GM21381 (cell line): Measurements from ENCODE around the gene RAPGEF3.

Source experiments
- ATAC-seq: cut with Tn5 transposase; IDR thresholded peaks from one replicate; pipeline ENCODE4 v1.9.1; 2021; ENCODE audit warnings: mild to moderate bottlenecking, moderate library complexity; ENCODE audit not compliant: unreplicated experiment

The RAPGEF3 gene

DNA sequence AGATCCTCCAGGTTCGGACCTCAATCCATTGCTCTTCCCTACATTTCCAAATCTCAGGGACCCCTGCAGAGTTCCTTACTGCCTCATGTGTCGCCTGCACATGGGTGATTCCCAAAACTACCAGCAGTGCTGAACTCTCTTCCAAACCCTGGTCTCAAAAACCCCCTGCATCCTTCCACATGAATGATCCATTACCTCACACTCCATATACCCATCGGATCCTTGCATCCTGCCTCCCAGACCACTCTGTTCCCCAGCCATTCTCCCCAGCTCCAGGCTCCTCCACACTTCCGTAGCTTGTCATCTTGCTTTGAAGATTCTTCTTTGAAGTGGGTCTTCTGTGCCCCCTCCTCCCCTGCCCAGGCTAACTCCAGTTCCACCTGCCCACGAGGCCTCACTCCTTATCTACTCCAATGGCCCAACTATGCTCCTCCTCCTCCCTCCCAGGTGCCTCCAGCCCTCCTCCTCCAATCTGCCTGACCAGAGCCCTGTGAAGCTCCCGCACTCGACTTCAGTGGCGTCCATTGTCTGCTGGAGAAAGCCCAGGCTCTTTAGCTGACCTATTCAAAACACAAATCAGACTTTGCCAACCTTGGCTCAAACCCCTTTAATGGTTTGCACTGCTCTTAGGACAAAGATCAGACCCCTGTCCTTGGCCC is 13.8 kb downstream of the RAPGEF3 start:
- no peak for ATAC-seq

DNA sequence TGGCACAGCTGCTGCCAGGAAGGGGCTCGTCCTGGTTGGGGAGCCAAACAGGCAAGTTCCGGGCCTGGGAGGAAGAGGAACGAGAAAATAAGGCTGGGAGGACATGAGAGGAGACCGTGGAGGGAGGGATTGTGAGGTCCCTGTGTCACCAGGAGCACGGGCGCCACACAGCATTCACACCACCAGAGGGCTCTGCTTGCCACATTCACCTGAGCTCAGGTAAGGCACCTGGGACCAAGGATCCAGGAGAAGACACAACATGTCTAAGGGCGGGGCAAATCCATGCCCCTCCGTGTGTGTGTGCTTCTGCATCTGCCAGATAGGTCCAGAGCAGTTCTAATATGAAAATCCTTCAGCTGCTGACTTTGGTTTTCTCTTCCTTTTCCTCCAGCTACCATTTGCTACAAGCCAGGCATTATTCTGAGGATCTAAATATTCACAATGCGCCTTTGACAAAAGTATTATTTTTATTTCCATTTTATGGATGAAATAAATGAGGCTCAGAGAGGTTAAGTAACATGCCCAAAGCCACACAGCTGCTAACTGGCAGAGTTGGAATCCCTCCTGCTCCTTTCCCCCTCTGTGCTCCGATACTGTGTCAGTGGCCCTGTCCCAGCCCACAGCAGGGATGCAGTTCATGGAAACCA is 14.6 kb downstream of the RAPGEF3 start:
- no peak for ATAC-seq

DNA sequence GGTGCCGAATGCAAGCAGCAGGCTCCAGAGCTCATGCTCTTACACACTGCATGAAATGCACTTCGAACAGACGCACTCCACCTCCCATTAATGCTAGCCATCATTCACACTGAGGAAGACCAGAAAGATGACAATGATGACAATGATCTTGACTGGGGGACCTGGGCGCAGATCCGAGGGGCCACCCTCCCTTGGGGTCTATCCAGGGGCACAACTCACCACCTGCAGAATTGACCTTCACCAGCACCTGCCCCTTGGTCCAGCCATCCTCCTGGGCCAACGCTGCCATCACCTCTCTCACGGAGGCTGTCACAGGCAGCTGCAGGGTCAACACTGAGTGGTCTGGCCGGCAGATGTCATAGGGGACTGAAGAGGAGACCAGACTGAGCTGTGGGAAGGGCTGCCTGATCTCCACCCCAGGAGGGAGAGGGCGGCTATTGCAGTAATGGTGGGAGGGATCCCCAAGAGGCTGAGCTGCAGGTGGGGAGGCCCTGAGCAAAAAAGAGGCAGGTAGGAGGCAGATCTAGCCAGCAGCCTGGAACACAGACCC is 15.3 kb downstream of the RAPGEF3 start:
- ATAC-seq = no peak

DNA sequence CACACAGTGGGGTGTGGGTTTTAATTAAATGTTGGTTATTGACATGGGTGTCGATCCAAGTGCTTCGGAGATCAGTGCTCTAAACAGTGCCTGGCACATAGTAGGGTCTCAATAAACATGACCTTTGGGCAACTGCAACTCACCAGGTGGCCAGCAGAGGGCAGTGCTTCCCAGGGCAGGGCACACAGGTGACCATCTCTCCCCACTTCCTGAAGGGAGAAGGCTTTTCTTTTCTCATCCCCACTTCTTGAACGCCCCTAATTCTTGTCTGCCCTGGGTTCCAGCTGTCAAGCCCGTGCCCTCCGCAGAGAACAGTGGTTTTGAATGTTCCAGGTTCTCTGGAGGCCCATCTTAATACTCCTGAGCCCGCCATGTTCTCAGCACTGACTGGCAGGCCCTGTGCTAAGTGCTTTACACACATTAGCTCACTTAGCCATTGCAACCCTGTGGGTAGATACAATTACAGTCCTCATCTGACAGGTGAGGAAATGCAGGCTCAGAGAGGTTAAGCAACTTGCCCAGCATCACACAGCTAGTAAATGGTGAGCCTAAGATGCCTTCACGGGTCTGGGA is 16.3 kb downstream of the RAPGEF3 start:
- ATAC-seq = no peak

DNA sequence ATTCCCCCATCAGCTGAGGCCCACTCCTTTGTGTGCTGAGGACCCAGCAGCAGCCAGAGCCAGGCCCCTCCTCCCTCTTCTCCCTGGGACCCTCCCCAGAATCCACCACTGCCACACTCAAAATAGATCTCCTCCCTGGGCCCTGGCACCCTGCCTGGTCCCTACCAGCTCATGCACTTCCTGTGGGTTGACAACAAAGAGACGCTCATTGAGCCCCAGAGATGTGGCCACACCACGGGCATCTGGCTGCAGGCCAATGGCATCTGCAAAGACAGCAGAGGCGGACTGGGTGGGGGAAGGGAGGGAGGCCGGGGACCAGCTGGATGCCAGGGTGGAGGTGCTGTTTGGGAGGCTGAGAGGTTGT is 17.4 kb downstream of the RAPGEF3 start:
- ATAC-seq = peak; percentile 35

DNA sequence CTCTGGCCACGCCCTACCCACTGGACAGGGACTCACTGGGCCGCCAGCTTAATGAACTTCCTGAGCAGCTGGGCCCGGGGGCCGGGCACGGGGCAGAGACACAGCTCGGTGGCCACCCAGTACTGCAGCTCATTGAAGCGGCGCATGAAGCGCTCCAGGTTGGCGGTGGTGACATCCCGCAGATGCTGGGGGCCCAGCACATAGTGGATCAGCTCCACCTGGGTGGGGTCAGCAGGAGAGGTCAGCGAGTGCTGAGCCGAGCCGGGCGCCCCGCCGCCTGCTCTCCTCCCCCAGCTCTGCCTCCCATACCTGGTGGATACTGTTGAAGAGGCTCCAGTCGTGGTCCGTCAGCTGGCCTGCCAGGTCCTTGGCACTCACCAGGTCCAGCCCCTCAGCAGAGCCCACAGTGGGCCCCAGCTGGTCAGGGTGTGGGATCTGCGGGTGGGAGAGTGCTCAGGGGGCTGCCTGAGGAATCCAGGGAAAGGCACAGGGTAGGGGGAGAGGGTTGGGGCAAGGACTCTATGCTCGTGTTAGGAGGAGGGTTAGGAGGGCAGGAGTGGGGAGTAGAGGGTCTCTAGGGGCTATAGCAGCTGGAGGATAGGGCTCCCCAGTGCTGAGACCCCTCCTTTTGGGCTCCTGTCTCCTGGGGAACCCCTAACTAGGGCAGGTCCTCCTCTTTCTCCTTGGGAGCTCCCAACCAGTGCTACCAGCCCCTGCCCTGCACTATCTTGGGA is 17.9 kb downstream of the RAPGEF3 start:
- ATAC-seq = peak; percentile 41

DNA sequence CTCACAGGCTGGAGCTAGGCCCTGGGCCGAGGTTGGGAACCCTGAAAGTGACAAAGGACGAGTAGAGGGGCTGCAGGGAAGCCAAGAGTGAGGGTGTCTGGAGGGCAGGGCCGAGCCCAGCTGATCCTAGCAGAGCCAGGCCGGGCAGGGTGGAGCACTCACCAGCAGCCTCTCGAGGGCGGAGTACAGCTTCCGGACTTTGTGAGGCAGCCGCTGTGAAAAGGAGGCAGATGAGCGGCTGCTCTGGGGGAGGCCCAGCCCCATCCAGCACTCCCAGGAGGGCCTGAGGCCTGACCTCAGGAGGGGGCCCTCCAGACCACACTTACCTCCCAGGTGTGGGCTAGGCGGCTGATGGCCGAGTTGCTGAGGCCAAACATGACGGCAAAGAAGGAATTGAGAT is 18.7 kb downstream of the RAPGEF3 start:
- peak; percentile 50 for ATAC-seq

DNA sequence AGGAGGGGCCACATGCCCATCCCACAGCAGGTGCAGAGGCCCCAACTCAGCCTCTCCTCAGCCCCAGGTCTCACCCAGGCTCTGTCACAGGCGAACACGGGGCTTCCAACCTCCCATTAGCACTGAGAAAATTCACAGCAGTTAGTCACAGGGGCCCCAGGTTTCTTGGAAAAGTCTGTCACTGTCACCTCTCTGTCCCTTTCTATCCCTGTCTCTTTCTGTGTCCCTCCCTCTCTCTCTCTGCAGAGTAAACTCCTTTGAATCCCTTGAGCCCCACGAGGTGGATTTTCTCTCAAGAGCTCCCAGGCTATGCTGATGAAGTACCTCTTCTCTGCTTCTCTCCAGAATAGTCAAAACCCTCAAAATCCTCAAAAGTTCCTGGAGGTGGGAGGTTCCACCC is 19.4 kb downstream of the RAPGEF3 start:
- no peak for ATAC-seq

DNA sequence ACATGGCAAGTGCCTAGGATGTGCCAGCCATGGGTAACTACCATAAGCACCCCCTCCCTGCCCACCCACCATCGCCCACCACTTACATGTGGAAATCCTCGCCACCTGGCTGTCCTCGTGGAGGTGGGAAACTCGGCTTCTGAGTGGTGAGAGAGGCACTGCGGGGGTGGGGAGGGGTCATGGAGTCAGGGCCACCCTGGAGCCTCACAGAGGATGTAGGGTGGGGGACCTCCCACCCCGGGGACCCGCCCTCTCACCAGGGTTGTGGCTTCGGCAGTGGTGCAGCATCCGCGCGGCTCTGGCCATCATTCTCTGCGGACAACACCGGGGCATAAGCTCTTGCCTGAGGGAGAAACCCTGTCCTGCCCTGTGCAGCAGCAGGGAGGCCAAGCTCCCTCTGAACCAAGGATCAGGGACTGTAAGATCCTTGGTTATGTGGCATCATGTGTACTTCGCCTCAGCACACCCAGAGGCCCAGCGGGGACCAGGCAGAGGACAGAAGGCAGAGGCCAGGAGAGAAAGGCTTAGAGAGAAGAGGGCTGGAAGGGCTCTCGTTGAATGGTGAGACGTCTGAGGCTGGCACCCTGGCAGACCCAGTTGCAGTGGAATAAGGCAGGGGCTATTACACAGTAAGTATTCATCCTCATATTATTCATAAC is 20.6 kb downstream of the RAPGEF3 start:
- ATAC-seq = no peak

DNA sequence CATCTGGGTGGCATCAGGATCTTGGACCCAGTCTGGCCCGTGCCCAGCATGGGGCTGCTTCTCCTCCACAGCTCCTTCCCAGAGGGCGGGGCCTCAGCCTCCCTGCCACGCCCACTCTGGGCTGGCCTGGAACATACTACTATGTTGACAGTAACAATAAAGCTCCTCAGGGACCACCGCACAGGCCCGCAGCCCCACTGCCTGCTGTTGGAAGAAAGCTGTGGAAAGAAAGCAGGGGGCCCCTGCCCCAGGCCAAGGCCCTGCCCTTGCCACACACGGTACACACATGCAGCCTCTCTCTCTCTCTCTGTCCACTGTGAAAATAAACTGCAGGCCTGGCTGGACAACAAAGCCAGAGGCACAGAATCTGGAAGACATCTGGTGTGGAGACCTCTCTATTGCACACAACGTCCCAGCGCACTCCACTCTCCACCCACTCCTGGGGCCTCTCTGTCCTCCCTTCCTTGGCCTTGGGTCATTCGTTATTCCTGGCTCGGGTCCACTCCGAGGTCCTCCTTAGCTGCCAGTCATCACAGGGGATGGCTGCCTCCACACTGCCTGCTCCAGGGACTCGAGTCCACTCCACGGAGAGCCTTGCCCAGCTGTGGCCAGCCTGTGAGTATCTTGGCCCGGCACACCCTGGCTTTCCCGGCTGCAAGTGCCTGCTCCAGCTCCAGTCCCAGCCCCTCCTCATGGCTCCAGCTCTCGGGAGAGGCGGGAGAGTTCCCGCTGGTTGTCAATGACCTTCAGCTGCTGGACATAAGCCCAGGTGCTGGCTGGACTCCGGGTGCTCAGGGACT is 21.6 kb downstream of the RAPGEF3 start:
- no peak for ATAC-seq

DNA sequence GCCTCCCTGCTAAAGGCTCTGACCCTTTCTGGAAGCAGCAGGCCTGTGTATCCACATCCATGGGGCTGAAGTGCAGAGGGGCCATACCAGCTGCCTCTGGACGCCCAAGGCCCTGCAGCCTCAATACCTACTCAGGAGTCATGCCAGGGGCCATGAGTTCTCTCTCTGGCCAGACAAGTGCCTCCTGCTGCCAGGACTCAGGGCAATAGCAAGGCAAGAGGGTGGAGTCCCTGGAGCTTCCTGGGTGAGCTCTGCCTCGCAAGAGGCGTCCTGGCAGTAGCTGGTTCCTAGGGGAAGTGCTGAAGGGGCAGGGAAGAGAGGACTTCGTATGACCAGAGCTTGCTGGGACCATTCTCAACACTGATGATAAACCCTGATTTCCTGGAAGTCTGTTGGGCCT is 22.5 kb downstream of the RAPGEF3 start:
- ATAC-seq = no peak

DNA sequence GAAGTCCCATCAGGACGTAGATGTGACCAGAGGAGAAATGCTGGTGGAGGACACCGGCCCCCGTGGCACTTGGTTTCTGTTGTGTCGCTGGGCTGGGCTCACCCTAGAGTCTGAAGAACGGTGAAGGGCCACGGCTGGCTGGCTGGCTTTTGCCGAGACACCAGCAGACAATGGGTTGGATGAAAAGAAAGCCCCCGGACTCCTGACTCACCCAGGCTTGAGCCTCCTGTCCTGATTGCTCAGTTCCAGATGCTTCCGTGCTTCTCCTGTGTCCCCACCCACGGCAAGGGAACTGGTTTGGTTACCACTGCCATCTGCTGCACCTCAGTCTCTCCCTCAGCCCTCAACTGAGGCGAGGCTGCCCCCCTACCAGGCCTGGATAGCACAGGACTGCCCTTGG is 23.0 kb downstream of the RAPGEF3 start:
- ATAC-seq = no peak

DNA sequence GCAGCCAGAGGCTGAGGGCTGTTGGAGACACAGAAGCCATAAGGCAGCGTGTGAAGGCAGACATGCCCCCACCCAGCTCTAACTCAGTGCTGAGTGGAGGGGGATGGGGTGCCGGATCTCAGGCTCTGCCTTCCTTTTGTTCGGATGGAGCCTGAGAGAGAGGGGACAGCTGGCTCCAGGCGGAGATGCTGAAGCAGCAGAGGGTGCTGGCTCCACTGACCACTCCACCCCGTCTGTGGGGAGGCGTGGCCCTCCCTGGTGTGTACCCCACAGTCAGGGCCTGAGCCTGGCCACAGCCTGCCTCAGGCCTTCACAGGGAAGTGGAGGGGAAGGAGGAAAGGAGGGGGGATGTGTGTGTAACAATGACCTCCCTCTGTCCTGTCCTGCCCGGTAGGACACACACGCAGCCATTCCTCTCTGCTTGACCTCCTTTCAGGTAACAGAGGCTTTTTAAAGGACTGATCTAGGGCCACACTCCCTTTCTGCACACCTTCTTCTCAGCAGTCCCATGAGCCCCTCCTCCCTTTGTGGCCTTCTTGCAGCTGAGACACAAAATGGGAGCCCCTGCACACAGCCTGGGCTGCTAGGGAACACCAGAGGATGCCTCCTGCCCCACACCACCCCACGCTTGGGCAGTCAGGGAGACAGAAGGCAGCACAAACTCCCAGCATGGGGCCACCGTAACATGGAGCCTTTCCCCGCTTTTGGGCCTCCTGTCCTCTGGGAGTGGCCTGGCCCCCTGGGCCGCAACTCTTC is 23.8 kb downstream of the RAPGEF3 start:
- ATAC-seq = no peak

DNA sequence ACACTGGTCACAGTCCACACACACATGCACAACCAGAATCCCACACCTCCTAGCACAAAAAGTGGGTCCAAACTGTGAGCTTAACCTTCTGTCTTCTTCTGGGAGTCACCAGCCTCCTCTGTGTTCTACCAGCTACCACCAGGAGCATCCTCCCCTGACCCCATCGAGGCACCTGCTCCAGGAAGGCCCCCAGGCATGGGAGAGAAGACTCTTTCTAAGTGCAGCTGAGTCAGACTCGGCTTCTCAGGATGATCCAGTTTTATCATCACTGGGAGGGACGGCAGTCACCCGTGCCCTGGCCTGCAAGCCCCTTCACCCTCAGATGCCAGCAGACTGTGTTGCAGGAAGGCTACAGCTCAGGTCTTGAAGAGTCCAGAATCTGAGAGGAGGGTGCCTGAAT is 25.5 kb downstream of the RAPGEF3 start:
- no peak for ATAC-seq

DNA sequence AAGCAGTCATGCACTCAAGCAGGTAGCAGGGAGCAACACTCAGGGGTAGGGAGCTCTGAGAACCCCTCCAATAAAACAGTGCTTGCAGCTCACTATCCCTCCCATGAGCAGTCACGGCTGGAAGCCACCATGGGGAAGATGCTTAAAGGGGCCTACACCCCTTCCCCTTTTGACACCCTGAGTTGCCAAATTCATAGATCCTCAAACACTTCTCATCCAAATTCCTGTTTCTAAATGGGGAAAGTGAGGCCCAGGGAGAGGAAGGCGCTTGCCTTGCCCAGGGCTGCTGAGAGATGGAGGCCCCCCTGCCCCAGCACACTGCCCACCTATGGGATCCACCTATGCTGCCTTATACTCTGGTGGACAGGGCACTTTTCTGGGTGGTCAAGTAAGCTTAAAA is 26.2 kb downstream of the RAPGEF3 start:
- no peak for ATAC-seq

DNA sequence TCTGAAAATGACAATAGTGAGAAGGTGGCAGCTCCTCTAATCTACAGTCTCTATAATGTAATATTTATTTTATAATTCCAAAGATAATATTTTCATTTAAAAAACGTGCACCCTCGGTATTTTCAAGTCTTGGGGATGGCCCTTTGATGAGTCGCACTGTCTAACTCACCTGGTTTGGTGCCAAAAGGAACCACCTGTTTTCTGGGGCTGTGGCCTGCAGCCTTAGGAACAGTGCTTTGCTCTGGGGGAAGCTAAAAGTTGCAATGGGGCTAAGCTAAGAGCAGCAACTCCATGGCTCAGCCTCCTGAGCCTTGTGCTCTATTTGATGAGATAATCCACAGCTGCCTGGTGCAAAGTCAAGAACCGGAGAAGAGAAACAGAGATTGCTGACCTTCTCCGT is 27.0 kb downstream of the RAPGEF3 start:
- no peak for ATAC-seq

DNA sequence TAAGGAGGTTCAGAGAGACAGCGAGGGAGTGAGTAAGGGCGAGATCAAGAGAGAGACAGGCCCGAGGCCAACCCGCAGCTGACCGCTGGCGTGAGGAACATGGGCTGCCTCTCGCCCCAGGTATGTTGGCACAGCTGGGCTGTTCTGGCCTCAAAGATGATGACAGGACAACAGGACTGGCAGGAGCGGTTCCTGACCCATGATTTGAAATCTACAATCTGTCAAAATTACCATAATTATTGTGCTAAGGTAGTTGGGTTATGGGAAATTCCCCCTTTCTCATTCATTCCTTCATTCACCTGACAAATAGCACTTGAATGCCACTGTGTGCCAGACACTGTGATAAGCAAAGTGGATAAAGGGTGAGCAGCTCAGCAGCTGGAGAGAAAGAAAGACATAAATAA is 28.3 kb downstream of the RAPGEF3 start:
- no peak for ATAC-seq

DNA sequence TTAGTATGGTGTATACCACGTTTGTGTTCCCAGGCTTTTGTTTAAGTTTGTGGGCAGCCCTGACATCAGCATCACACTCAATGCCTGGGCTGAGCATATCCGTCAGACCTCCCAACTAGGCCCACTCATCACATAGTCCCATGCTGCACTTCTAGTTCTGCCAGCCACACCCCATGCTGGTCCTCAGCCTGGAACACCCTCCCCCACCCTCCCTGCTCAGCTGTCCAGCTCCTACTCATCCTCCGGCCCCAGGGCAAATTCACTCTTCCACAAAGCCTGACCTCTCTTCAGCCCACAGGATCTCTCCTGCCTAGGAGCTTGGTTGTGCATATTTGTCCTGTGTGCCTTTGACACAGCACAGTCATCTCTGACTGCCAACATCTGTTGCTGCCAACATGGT is 29.4 kb downstream of the RAPGEF3 start:
- ATAC-seq = no peak

DNA sequence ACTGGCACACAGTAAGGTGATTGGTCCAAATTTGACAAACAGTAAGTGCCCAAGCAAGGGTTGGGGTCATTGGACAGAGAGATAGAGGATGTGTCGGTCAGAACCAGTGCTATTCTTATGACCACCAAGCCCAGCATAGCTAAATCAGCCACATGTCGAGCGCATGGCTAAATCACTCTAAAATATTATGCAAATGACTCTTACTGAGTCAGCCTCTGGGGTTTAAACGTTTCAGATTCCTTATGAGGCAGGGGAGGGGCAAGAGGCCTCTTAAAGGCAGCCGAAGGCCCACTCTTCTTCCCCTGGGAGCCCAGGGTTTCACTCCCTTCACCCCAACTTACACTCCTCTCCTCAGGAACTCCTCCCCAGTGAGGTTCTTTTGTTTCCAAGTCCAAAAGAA is 32.8 kb downstream of the RAPGEF3 start:
- ATAC-seq = peak; percentile 87
